IMR-90 (cell line): ENCODE measurements around the gene KCNK5. TPM values are rescaled to one million over a fixed set of nuclear protein-coding genes. Genes with fewer than 3 reads are reported as not detected.

Experiments
- ATAC-seq: fragments of 200-7000 bp; cut with Tn5 transposase; 2 replicates; pipeline ENCODE4 v1.9.1; 2020; ENCODE audit warnings: low read depth, mild to moderate bottlenecking, moderate library complexity
- BruUV-seq: library from RNA; stranded (reverse); fragments of 400-500 nt; replicated peaks from 2 replicates; lab custom pipeline; 2021; lab: Mats Ljungman, UMichigan
- CTCF ChIA-PET: fragments of 300-600 bp; formaldehyde crosslinking; extraction: SDS; loops from one replicate; lab custom pipeline; 2021; ENCODE audit warnings: antibody characterized with exemption; lab: Yijun Ruan, JAX
- POLR2A ChIA-PET: fragments of 300-600 bp; sonication (Branson Sonifier 250); formaldehyde crosslinking; loops from one replicate; lab custom pipeline; 2022; ENCODE audit warnings: antibody characterized with exemption; ENCODE audit not compliant: unreplicated experiment; lab: Charles Lee
- DNase-seq: peaks from one replicate; pipeline ENCODE4 v3.0.0; 2013
- H2AFZ ChIP-seq: replicated peaks from 2 replicates; pipeline ENCODE3; 2013; ENCODE audit warnings: low read length, mild to moderate bottlenecking; ENCODE audit not compliant: poor library complexity
- H2AK5ac ChIP-seq: 2 replicates; pipeline ENCODE4 v1.6.1; 2013; ENCODE audit warnings: low read depth, low read length, inconsistent platforms
- H2AK9ac ChIP-seq: replicated peaks from 2 replicates; pipeline ENCODE3; 2013; ENCODE audit warnings: mild to moderate bottlenecking, low read depth, low read length, moderate library complexity; ENCODE audit not compliant: poor library complexity
- H2BK120ac ChIP-seq: 2 replicates; pipeline ENCODE4 v1.6.1; 2013; ENCODE audit warnings: low read depth, low read length, inconsistent platforms
- H2BK15ac ChIP-seq: 3 replicates; pipeline ENCODE4 v1.6.1; 2013; ENCODE audit warnings: low read depth, low read length, inconsistent platforms
- H2BK20ac ChIP-seq: 2 replicates; pipeline ENCODE4 v1.6.1; 2013; ENCODE audit warnings: low read depth, mild to moderate bottlenecking, inconsistent platforms, low read length, moderate library complexity
- H2BK5ac ChIP-seq: 2 replicates; pipeline ENCODE4 v1.6.1; 2013; ENCODE audit warnings: mild to moderate bottlenecking, low read depth, low read length, inconsistent platforms; ENCODE audit not compliant: poor library complexity, severe bottlenecking
- H3K14ac ChIP-seq: replicated peaks from 2 replicates; pipeline ENCODE4 v1.6.1; 2013; ENCODE audit warnings: low read depth, low read length, inconsistent platforms
- H3K18ac ChIP-seq: 2 replicates; pipeline ENCODE4 v1.6.1; 2013; ENCODE audit warnings: low read depth, low read length, control low read depth
- H3K23ac ChIP-seq: 2 replicates; pipeline ENCODE4 v1.6.1; 2013; ENCODE audit warnings: low read depth, low read length, inconsistent platforms
- H3K27ac ChIP-seq: 2 replicates; pipeline ENCODE4 v1.5.1; 2013; ENCODE audit warnings: mild to moderate bottlenecking, control low read depth, low read length; ENCODE audit not compliant: insufficient read depth
- H3K27me3 ChIP-seq: 2 replicates; pipeline ENCODE4 v1.6.1; 2013; ENCODE audit warnings: low read length; ENCODE audit not compliant: control insufficient read depth, insufficient read depth
- H3K36me3 ChIP-seq: 2 replicates; pipeline ENCODE4 v1.6.1; 2013; ENCODE audit warnings: low read length, mixed read lengths; ENCODE audit not compliant: control insufficient read depth, insufficient read depth
- H3K4ac ChIP-seq: 2 replicates; pipeline ENCODE4 v1.6.1; 2013; ENCODE audit warnings: low read depth, low read length, inconsistent platforms
- H3K4me1 ChIP-seq: 2 replicates; pipeline ENCODE4 v1.6.1; 2013; ENCODE audit warnings: low read length, mixed read lengths; ENCODE audit not compliant: control insufficient read depth, insufficient read depth
- H3K4me2 ChIP-seq: 2 replicates; pipeline ENCODE4 v1.6.1; 2013; ENCODE audit warnings: low read depth, mild to moderate bottlenecking, control low read depth, low read length, moderate library complexity
- H3K4me3 ChIP-seq: 2 replicates; pipeline ENCODE4 v1.5.1; 2013; ENCODE audit warnings: low read depth, mild to moderate bottlenecking, control low read depth, low read length, moderate library complexity; ENCODE audit not compliant: insufficient read depth
- H3K56ac ChIP-seq: 2 replicates; pipeline ENCODE4 v1.6.1; 2013; ENCODE audit warnings: low read length, inconsistent platforms; ENCODE audit not compliant: insufficient read depth; ENCODE audit errors: extremely low read depth
- H3K79me1 ChIP-seq, 2 experiments: 2 replicates each; pipeline ENCODE4 v1.6.1; 2013; ENCODE audit warnings: low read length in 2 of 2, inconsistent platforms in 1 of 2, low read depth in 1 of 2
- H3K9ac ChIP-seq: 2 replicates; pipeline ENCODE4 v1.6.1; 2013; ENCODE audit warnings: low read depth, low read length, control low read depth
- H3K9me1 ChIP-seq: 2 replicates; pipeline ENCODE4 v1.6.1; 2013; ENCODE audit warnings: low read length, inconsistent platforms; ENCODE audit not compliant: insufficient read depth
- H3K9me3 ChIP-seq: 2 replicates; pipeline ENCODE4 v1.6.1; 2013; ENCODE audit warnings: low read length; ENCODE audit not compliant: control insufficient read depth, insufficient read depth
- H4K20me1 ChIP-seq: 2 replicates; pipeline ENCODE4 v1.6.1; 2013; ENCODE audit warnings: low read length, inconsistent platforms; ENCODE audit not compliant: insufficient read depth
- H4K5ac ChIP-seq: 2 replicates; pipeline ENCODE4 v1.6.1; 2013; ENCODE audit warnings: mild to moderate bottlenecking, low read depth, low read length, control low read depth
- H4K8ac ChIP-seq, 2 experiments: 2 replicates each; pipeline ENCODE4 v1.6.1; 2013; ENCODE audit warnings: low read depth in 2 of 2, low read length in 2 of 2, control low read depth in 1 of 2, inconsistent platforms in 1 of 2
- H4K91ac ChIP-seq: 2 replicates; pipeline ENCODE4 v1.6.1; 2013; ENCODE audit warnings: low read depth, low read length, inconsistent platforms; ENCODE audit not compliant: insufficient read depth
- BHLHE40 ChIP-seq: fragments of 150-350 bp; IDR thresholded peaks from 2 replicates; pipeline ENCODE4 v1.6.1; 2016; ENCODE audit warnings: mild to moderate bottlenecking, low read depth, low read length
- CEBPB ChIP-seq: IDR thresholded peaks from 2 replicates; pipeline ENCODE4 v1.6.1; 2012; ENCODE audit warnings: low read depth, low read length, improper control_type of control experiment
- CHD1 ChIP-seq: IDR thresholded peaks from 2 replicates; pipeline ENCODE4 v1.6.1; 2012; ENCODE audit warnings: low read depth, low read length, improper control_type of control experiment
- FOS ChIP-seq: fragments of 150-350 bp; IDR thresholded peaks from 2 replicates; pipeline ENCODE4 v1.6.1; 2016; ENCODE audit warnings: low read depth, low read length
- NFE2L2 ChIP-seq: fragments of 150-350 bp; IDR thresholded peaks from 2 replicates; pipeline ENCODE4 v1.6.1; 2016; ENCODE audit warnings: low read depth, mild to moderate bottlenecking, low read length
- POLR2A ChIP-seq: IDR thresholded peaks from 2 replicates; pipeline ENCODE4 v1.6.1; 2012; ENCODE audit warnings: mild to moderate bottlenecking, low read depth, low read length
- RAD21 ChIP-seq: IDR thresholded peaks from 2 replicates; pipeline ENCODE4 v1.6.1; 2012; ENCODE audit warnings: low read length, improper control_type of control experiment
- RCOR1 ChIP-seq: IDR thresholded peaks from 2 replicates; pipeline ENCODE4 v1.6.1; 2012; ENCODE audit warnings: mild to moderate bottlenecking, low read length, improper control_type of control experiment; ENCODE audit not compliant: insufficient replicate concordance
- RFX5 ChIP-seq: IDR thresholded peaks from 2 replicates; pipeline ENCODE4 v1.8.0; 2012; ENCODE audit warnings: low read depth, mild to moderate bottlenecking, low read length, moderate library complexity
- SMC3 ChIP-seq: fragments of 150-350 bp; IDR thresholded peaks from 2 replicates; pipeline ENCODE4 v1.6.1; 2016; ENCODE audit warnings: low read depth, mild to moderate bottlenecking, antibody characterized with exemption, low read length, moderate library complexity
- USF2 ChIP-seq: fragments of 150-350 bp; IDR thresholded peaks from 2 replicates; pipeline ENCODE4 v1.6.1; 2017; ENCODE audit warnings: mild to moderate bottlenecking, antibody characterized with exemption, low read length, low read depth
- WGBS, 2 experiments: methylation state at CpG; one replicate each; pipeline versions ENCODE4 v1.1.5 to v1.1.7; 2013; ENCODE audit warnings: missing lambda C conversion rate in 2 of 2; ENCODE audit not compliant: insufficient read length in 1 of 2; ENCODE audit errors: extremely low coverage in 2 of 2; 5-methylcytosine and 5-hydroxymethylcytosine counted together
- dilution Hi-C: fragments of 300-500 bp; cut with HindIII; formaldehyde crosslinking; loops from one replicate; pipeline ENCODE4 v1.14.3; 2018; ENCODE audit warnings: low sequenced_read_pairs; ENCODE audit not compliant: unreplicated experiment
- in situ Hi-C: fragments of 300-500 bp; cut with MboI; formaldehyde crosslinking; loops from 3 replicates; pipeline ENCODE4 v1.14.3; 2019; ENCODE audit warnings: low sequenced_read_pairs, inconsistent platforms, mixed read lengths
- intact Hi-C: fragments of 100-400 bp; cut with micrococcal nuclease; formaldehyde crosslinking; loops from 2 replicates; pipeline ENCODE4 v1.10.0; 2022
- polyA plus RNA-seq, 3 experiments: library from polyadenylated mRNA; depleted of rRNA; stranded (reverse); fragments of >200 nt; gene quantifications; 2 replicates each; pipeline ENCODE4 v1.2.3, GENCODE V29; 2012; ENCODE audit warnings: low replicate concordance in 1 of 3
- total RNA-seq: library from RNA; depleted of rRNA; stranded (reverse); fragments of >200 nt; gene quantifications from 2 replicates; pipeline ENCODE4 v1.2.3, GENCODE V29; 2012
- TF ChIP-seq, protein P1 (sequence below): fragments of 150-350 bp; IDR thresholded peaks from 2 replicates; pipeline ENCODE4 v1.6.1; 2016; ENCODE audit warnings: low read depth, mild to moderate bottlenecking, low read length, moderate library complexity, borderline replicate concordance
- TF ChIP-seq, protein P2 (sequence below): conservative IDR thresholded peaks from 2 replicates; pipeline ENCODE4 v1.5.1; 2012; ENCODE audit warnings: mild to moderate bottlenecking, low read depth, low read length, improper control_type of control experiment

The KCNK5 gene
- total and polyA plus RNA-seq, 2 of the 4 experiments (the other 2 are of a cell fraction) = not detected

GRCh38 chr6:39268171-39268570 lies 38.9 kb upstream of the KCNK5 start:
- Histone ChIP-seq H3K4me2 (no peak overlapping the region), H2AFZ (no peak overlapping the region), H3K36me3 (no peaks in the 10 kb centered on the region), H2BK15ac (no peak overlapping the region), H3K9ac (no peak overlapping the region), H3K18ac (no peak overlapping the region), H2BK120ac (no peak overlapping the region), H3K23ac (no peak overlapping the region), H3K9me1 (no peaks in the 10 kb centered on the region), H2AK9ac (no peak overlapping the region), H3K14ac (no peak overlapping the region), H2BK20ac (no peak overlapping the region), H4K20me1 (no peaks in the 10 kb centered on the region), H3K27me3 (no peaks in the 10 kb centered on the region), H4K5ac (no peak overlapping the region), H3K4me3 (no peak overlapping the region), H3K9me3 (no peaks in the 10 kb centered on the region), H2BK5ac (no peak overlapping the region), H3K27ac (no peak overlapping the region), H3K4me1 (no peaks in the 10 kb centered on the region), H3K4ac (no peak overlapping the region), H4K91ac (no peak overlapping the region), H2AK5ac (no peak overlapping the region), H4K8ac (no peak overlapping the region), H3K79me1 (no peaks in the 10 kb centered on the region), H3K56ac (no peak overlapping the region)
- BruUV-seq = no TSS peak
- WGBS, 2 experiments = no CpG with 5 or more reads among the region's 7 CpGs
- POLR2A ChIA-PET = no interaction called here
- intact Hi-C loops = no loop called here
- in situ Hi-C loops = no loop called here
- CTCF ChIA-PET = no interaction called here
- ATAC-seq = no peak
- dilution Hi-C loops = no loop called here
- TF ChIP-seq FOS (no peak), USF2 (no peak), CEBPB (no peak), BHLHE40 (no peak), POLR2A (no peak), NFE2L2 (no peak), RFX5 (no peak), RCOR1 (no peak), SMC3 (no peak), RAD21 (no peak), CHD1 (no peak)
- TF ChIP-seq, protein P1, sequence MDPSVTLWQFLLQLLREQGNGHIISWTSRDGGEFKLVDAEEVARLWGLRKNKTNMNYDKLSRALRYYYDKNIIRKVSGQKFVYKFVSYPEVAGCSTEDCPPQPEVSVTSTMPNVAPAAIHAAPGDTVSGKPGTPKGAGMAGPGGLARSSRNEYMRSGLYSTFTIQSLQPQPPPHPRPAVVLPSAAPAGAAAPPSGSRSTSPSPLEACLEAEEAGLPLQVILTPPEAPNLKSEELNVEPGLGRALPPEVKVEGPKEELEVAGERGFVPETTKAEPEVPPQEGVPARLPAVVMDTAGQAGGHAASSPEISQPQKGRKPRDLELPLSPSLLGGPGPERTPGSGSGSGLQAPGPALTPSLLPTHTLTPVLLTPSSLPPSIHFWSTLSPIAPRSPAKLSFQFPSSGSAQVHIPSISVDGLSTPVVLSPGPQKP = no peak
- TF ChIP-seq, protein P2, sequence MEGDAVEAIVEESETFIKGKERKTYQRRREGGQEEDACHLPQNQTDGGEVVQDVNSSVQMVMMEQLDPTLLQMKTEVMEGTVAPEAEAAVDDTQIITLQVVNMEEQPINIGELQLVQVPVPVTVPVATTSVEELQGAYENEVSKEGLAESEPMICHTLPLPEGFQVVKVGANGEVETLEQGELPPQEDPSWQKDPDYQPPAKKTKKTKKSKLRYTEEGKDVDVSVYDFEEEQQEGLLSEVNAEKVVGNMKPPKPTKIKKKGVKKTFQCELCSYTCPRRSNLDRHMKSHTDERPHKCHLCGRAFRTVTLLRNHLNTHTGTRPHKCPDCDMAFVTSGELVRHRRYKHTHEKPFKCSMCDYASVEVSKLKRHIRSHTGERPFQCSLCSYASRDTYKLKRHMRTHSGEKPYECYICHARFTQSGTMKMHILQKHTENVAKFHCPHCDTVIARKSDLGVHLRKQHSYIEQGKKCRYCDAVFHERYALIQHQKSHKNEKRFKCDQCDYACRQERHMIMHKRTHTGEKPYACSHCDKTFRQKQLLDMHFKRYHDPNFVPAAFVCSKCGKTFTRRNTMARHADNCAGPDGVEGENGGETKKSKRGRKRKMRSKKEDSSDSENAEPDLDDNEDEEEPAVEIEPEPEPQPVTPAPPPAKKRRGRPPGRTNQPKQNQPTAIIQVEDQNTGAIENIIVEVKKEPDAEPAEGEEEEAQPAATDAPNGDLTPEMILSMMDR = no peak
- DNase-seq = no peak
